GM12878 (cell line): ENCODE data around the gene PDE1C. TPM values are rescaled to one million over a fixed set of nuclear protein-coding genes. Genes with fewer than 3 reads are reported as not detected.

ENCODE experiments used
- ATAC-seq: fragments of 200-7000 bp; cut with Tn5 transposase; 3 replicates; pipeline ENCODE4 v1.9.1; 2020; ENCODE audit warnings: mild to moderate bottlenecking, moderate library complexity
- BruUV-seq: library from RNA; stranded (reverse); fragments of 400-500 nt; replicated peaks from 2 replicates; lab custom pipeline; 2021; lab: Mats Ljungman, UMichigan
- CTCF ChIA-PET: fragments of 300-600 bp; sonication (Branson Sonifier 250); formaldehyde crosslinking; extraction: SDS; loops from one replicate; lab custom pipeline; 2021; ENCODE audit warnings: inconsistent platforms; lab: Yijun Ruan, JAX
- POLR2A ChIA-PET: fragments of 350-600 bp; formaldehyde crosslinking; extraction: SDS; loops from one replicate; lab custom pipeline; 2021; ENCODE audit warnings: inconsistent platforms; lab: Charles Lee
- RAD21 ChIA-PET: fragments of 300-600 bp; sonication (Branson Sonifier 250); formaldehyde crosslinking; loops from one replicate; lab custom pipeline; 2023; ENCODE audit warnings: antibody characterized with exemption; ENCODE audit not compliant: unreplicated experiment; lab: Charles Lee
- SMC1A ChIA-PET: fragments of 300-600 bp; sonication (Branson Sonifier 250); formaldehyde crosslinking; loops from one replicate; lab custom pipeline; 2023; ENCODE audit not compliant: unreplicated experiment, uncharacterized antibody; lab: Charles Lee
- DNase-seq: peaks from one replicate; pipeline ENCODE4 v3.0.0-alpha.2; 2011; ENCODE audit warnings: low read depth, low spot score
- FAIRE-seq: peaks from 3 replicates; lab custom pipeline; 2011; peaks lifted over from hg19 to GRCh38; lab: Jason Lieb, UNC
- H2AFZ ChIP-seq: 2 replicates; pipeline ENCODE4 v1.6.0; 2011; ENCODE audit warnings: low read depth, low read length, control low read depth; ENCODE audit not compliant: control insufficient read depth
- H3K27ac ChIP-seq: 2 replicates; pipeline ENCODE4 v1.5.1; 2011; ENCODE audit warnings: control low read depth; ENCODE audit not compliant: control insufficient read depth, insufficient read depth
- H3K27me3 ChIP-seq, 2 experiments: replicated peaks in 1 of 2; 2 replicates each; pipeline versions ENCODE4 v1.6.0 to v1.6.1; 2011; ENCODE audit warnings: low read length in 1 of 2; ENCODE audit not compliant: control insufficient read depth in 2 of 2, insufficient read depth in 2 of 2
- H3K36me3 ChIP-seq, 2 experiments: 2 replicates each; pipeline ENCODE4 v1.5.1; 2011; ENCODE audit warnings: low read length in 1 of 2; ENCODE audit not compliant: control insufficient read depth in 2 of 2, insufficient read depth in 2 of 2
- H3K4me1 ChIP-seq: 2 replicates; pipeline ENCODE4 v1.6.1; 2011; ENCODE audit warnings: mild to moderate bottlenecking, low read length, moderate library complexity, mixed read lengths; ENCODE audit not compliant: control insufficient read depth, insufficient read depth
- H3K4me2 ChIP-seq: 2 replicates; pipeline ENCODE4 v1.6.0; 2011; ENCODE audit warnings: control low read depth; ENCODE audit not compliant: control insufficient read depth, insufficient read depth
- H3K4me3 ChIP-seq: fragments of 200-600 bp; sonication (generic); 2 replicates; pipeline ENCODE4 v1.5.1; 2016
- H3K79me2 ChIP-seq: 2 replicates; pipeline ENCODE4 v1.6.0; 2011; ENCODE audit warnings: low read length; ENCODE audit not compliant: control insufficient read depth, insufficient read depth
- H3K9ac ChIP-seq: 2 replicates; pipeline ENCODE4 v1.8.0; 2011; ENCODE audit warnings: low read length, control low read depth, mixed read lengths; ENCODE audit not compliant: control insufficient read depth, insufficient read depth
- H3K9me3 ChIP-seq: replicated peaks from 3 replicates; pipeline ENCODE4 v1.5.1; 2011; ENCODE audit warnings: mild to moderate bottlenecking, low read length; ENCODE audit not compliant: control insufficient read depth, insufficient read depth
- H4K20me1 ChIP-seq: 2 replicates; pipeline ENCODE4 v1.6.0; 2011; ENCODE audit not compliant: control insufficient read depth, insufficient read depth
- HDAC6 ChIP-seq: fragments of 200-600 bp; sonication (generic); IDR thresholded peaks from one replicate; pipeline ENCODE4 v1.8.0; 2017; ENCODE audit warnings: antibody characterized with exemption; ENCODE audit not compliant: unreplicated experiment
- LARP7 ChIP-seq: fragments of 450-650 bp; IDR thresholded peaks from 2 replicates; pipeline ENCODE4 v1.6.1; 2017; ENCODE audit warnings: mild to moderate bottlenecking
- POU2F2 ChIP-seq: IDR thresholded peaks from 3 replicates; pipeline ENCODE4 v1.6.1; 2011; ENCODE audit warnings: low read depth, mild to moderate bottlenecking, low read length, borderline replicate concordance
- RAD21 ChIP-seq: IDR thresholded peaks from 2 replicates; pipeline ENCODE4 v1.6.1; 2011; ENCODE audit warnings: mild to moderate bottlenecking, low read depth, low read length, moderate library complexity; ENCODE audit not compliant: insufficient read depth
- RAD51 ChIP-seq: fragments of 450-650 bp; IDR thresholded peaks from 2 replicates; pipeline ENCODE4 v1.6.1; 2016; ENCODE audit warnings: moderate library complexity, mild to moderate bottlenecking, inconsistent platforms
- RBBP5 ChIP-seq: fragments of 200-600 bp; sonication (generic); conservative IDR thresholded peaks from 2 replicates; pipeline ENCODE4 v1.6.1; 2016
- RUNX3 ChIP-seq: IDR thresholded peaks from 2 replicates; pipeline ENCODE4 v1.6.1; 2012; ENCODE audit warnings: low read length, inconsistent platforms
- TBL1XR1 ChIP-seq: IDR thresholded peaks from 2 replicates; pipeline ENCODE4 v1.6.1; 2012; ENCODE audit warnings: low read depth, low read length, improper control_type of control experiment
- WGBS: methylation state at CpG from one replicate; pipeline ENCODE4 v1.1.6; 2016; ENCODE audit warnings: low lambda C conversion rate; ENCODE audit not compliant: insufficient replicate concordance, insufficient coverage; ENCODE audit errors: missing lambda C conversion rate; 5-methylcytosine and 5-hydroxymethylcytosine counted together
- in situ Hi-C: fragments of 300-500 bp; cut with MboI; formaldehyde crosslinking; loops from 9 replicates; pipeline ENCODE4 v1.14.3; 2018; ENCODE audit warnings: mixed read lengths
- intact Hi-C: fragments of 100-400 bp; cut with micrococcal nuclease; formaldehyde crosslinking; loops from one replicate; pipeline ENCODE4 v1.14.2; 2022; ENCODE audit not compliant: unreplicated experiment
- polyA plus RNA-seq, 11 experiments: library from polyadenylated mRNA; depleted of rRNA in 4 of 11; unstranded in 6 of 11; stranded (reverse) in 5 of 11; fragments of >200 nt; fragmentation: Nextera tagmentation in 4 of 11; fragmentation: Illumina TruSeq in 1 of 11; extraction: Ambion mirVana in 4 of 11; extraction: Trizol in 1 of 11; gene quantifications; 1 replicate in 1 of 11; 2 replicates in 10 of 11; pipeline versions ENCODE4 v1.2.1 to v1.2.3, GENCODE V29; 2011 to 2016; ENCODE audit warnings: inconsistent platforms in 2 of 11, missing spikeins in 2 of 11, low read depth in 1 of 11
- total RNA-seq, 4 experiments: library from RNA; depleted of rRNA in 3 of 4; stranded (reverse); fragments of >200 nt in 3 of 4; fragmentation: Illumina TruSeq in 1 of 4; extraction: Trizol in 1 of 4; gene quantifications; 2 replicates each; pipeline versions ENCODE4 v1.2.1 to v1.2.3, GENCODE V29; 2013 to 2021
- TF ChIP-seq, protein P1 (sequence below): IDR thresholded peaks from 2 replicates; pipeline ENCODE4 v1.6.1; 2011; ENCODE audit warnings: low read depth, mild to moderate bottlenecking, low read length, moderate library complexity, borderline replicate concordance; ENCODE audit errors: extremely low read depth

The PDE1C gene
- total and polyA plus RNA-seq, 10 of the 15 experiments (the other 5 are each of a cell fraction or from before 2014, with no cell fraction given), result 0.29 to 2.3 (median 0.70) TPM

DNA sequence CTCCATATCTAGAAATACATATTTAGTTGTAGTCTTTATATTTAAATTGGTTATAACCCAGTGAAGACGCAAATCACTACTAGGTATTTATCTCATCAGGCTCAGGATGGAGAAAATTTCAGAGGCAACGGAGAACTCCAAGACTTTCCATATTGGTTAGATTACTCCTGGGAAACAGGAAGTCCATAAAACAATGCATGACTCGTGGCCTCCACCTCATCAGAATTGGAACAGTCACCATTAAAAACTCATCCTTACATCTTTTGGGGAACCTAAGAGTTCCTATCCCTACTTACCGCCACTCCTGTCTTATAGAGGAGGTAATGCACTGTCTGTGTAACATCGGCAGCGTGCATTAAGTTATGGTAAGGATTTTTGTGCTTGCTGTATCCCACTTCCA, 205.6 kb downstream of the PDE1C start:
- no TSS peak for BruUV-seq
- no peaks in the 10 kb centered on the region for H3K4me1 ChIP-seq
- H3K79me2 ChIP-seq, result no peaks in the 10 kb centered on the region
- no peak overlapping the region for H3K4me3 ChIP-seq
- DNase-seq (no peak), FAIRE-seq (no peak), ATAC-seq (no peak)
- H3K27ac ChIP-seq, result no peak overlapping the region
- no peaks in the 10 kb centered on the region for H3K36me3 ChIP-seq
- RAD21 ChIA-PET, result no interaction called here
- intact Hi-C loops (no loop called here), in situ Hi-C loops (no loop called here)
- H4K20me1 ChIP-seq, result no peaks in the 10 kb centered on the region
- H3K27me3 ChIP-seq, result no peaks in the 10 kb centered on the region
- H3K9ac ChIP-seq, result no peak overlapping the region
- CTCF ChIA-PET, result no interaction called here
- TF ChIP-seq, protein P1, sequence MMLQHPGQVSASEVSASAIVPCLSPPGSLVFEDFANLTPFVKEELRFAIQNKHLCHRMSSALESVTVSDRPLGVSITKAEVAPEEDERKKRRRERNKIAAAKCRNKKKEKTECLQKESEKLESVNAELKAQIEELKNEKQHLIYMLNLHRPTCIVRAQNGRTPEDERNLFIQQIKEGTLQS, result no peak
- TF ChIP-seq RAD21 (no peak), LARP7 (no peak)
- no peak overlapping the region for H2AFZ ChIP-seq
- SMC1A ChIA-PET, result no interaction called here
- H3K4me2 ChIP-seq, result no peak overlapping the region
- POLR2A ChIA-PET, result no interaction called here
- 49% methylated on average over 6 of the region's 6 CpGs for WGBS
- H3K9me3 ChIP-seq, result peaks cover 4% of the 10 kb centered on the region; the same call in 2 of the 3 replicates

DNA sequence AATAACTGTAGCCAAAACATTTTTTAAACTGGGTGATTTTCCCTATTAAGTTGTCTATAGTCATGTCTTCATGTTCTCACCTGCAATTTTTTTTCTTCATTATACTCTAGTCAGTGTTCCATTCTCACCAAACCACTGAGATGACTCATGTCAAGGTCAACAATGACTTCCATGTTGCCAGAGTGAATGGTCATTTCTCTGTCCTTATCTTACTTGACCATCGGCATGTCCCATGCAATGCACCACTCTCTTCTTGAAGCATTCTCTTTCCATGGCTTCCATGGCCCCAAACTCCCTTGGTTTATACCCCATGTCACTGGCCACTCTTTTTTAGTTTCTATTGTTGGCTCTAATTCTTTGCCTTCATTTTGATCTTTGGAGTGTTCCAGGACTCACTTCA, 209.3 kb downstream of the PDE1C start:
- no peaks in the 10 kb centered on the region for H3K79me2 ChIP-seq
- POLR2A ChIA-PET, result no interaction called here

More for the DNA sequence above, 209.3 kb downstream of the PDE1C start:
- intact Hi-C loops (no loop called here), in situ Hi-C loops (no loop called here)
- H3K9ac ChIP-seq, result no peak overlapping the region
- no peaks in the 10 kb centered on the region for H3K27me3 ChIP-seq
- no peaks in the 10 kb centered on the region for H4K20me1 ChIP-seq
- H3K27ac ChIP-seq, result no peak overlapping the region
- H3K9me3 ChIP-seq, result no peaks in the 10 kb centered on the region; the same call in 2 of the 3 replicates
- RAD21 ChIA-PET, result no interaction called here
- no peaks in the 10 kb centered on the region for H3K36me3 ChIP-seq
- FAIRE-seq (no peak), DNase-seq (no peak), ATAC-seq (no peak)
- SMC1A ChIA-PET, result no interaction called here
- CTCF ChIA-PET, result no interaction called here
- H3K4me3 ChIP-seq, result no peak overlapping the region
- TF ChIP-seq HDAC6 (no peak), RBBP5 (no peak), POU2F2 (no peak), RAD51 (no peak), TBL1XR1 (no peak), RUNX3 (no peak)
- BruUV-seq, result no TSS peak
- 100% methylated on average over 1 of the region's 1 CpG for WGBS
- no peak overlapping the region for H3K4me2 ChIP-seq
- no peak overlapping the region for H2AFZ ChIP-seq
- no peaks in the 10 kb centered on the region for H3K4me1 ChIP-seq
